H1 (cell line): Measurements from ENCODE around the gene FUT2. TPM values are rescaled to one million over a fixed set of nuclear protein-coding genes. Genes with fewer than 3 reads are reported as not detected.

Experiments
- CTCF ChIA-PET: fragments of 300-600 bp; sonication (Branson Sonifier 250); formaldehyde crosslinking; loops from one replicate; lab custom pipeline; 2021; ENCODE audit not compliant: partially characterized antibody; lab: Charles Lee
- POLR2A ChIA-PET: fragments of 300-600 bp; sonication (Branson Sonifier 250); formaldehyde crosslinking; loops from one replicate; lab custom pipeline; 2021; ENCODE audit warnings: inconsistent platforms; ENCODE audit not compliant: partially characterized antibody; lab: Charles Lee
- DNase-seq, 2 experiments: peaks; one replicate each; pipeline versions ENCODE4 v3.0.0 to v3.0.0-alpha.2; 2010 to 2022; ENCODE audit warnings: low spot score in 2 of 2, low read depth in 1 of 2, mixed read lengths in 1 of 2
- FAIRE-seq: peaks from 2 replicates; lab custom pipeline; 2011; peaks lifted over from hg19 to GRCh38; lab: Jason Lieb, UNC
- H2AFZ ChIP-seq: 2 replicates; pipeline ENCODE4 v1.8.1; 2012; ENCODE audit warnings: low read length, inconsistent platforms
- H2AK5ac ChIP-seq: 2 replicates; pipeline ENCODE4 v1.6.1; 2013; ENCODE audit warnings: low read depth, low read length
- H2BK120ac ChIP-seq: replicated peaks from 2 replicates; pipeline ENCODE3; 2013; ENCODE audit warnings: low read depth, low read length, inconsistent platforms
- H2BK12ac ChIP-seq: 2 replicates; pipeline ENCODE4 v1.6.1; 2013; ENCODE audit warnings: low read depth, low read length
- H2BK15ac ChIP-seq: 2 replicates; pipeline ENCODE4 v1.6.1; 2013; ENCODE audit warnings: low read length
- H2BK20ac ChIP-seq: 2 replicates; pipeline ENCODE4 v1.6.1; 2013; ENCODE audit warnings: low read length
- H2BK5ac ChIP-seq: 2 replicates; pipeline ENCODE4 v1.6.1; 2013; ENCODE audit warnings: low read depth, low read length
- H3K14ac ChIP-seq: 2 replicates; pipeline ENCODE4 v1.6.1; 2013; ENCODE audit warnings: inconsistent platforms; ENCODE audit not compliant: insufficient read length
- H3K18ac ChIP-seq: 2 replicates; pipeline ENCODE4 v1.6.1; 2013; ENCODE audit warnings: low read length; ENCODE audit errors: extremely low read depth
- H3K23ac ChIP-seq: 2 replicates; pipeline ENCODE4 v1.6.1; 2013; ENCODE audit warnings: inconsistent platforms; ENCODE audit not compliant: insufficient read length
- H3K23me2 ChIP-seq: 2 replicates; pipeline ENCODE4 v1.6.1; 2013; ENCODE audit warnings: low read depth, low read length
- H3K27ac ChIP-seq: 2 replicates; pipeline ENCODE4 v1.6.1; 2011; ENCODE audit warnings: low read depth, low read length, inconsistent platforms
- H3K27me3 ChIP-seq, 4 experiments: replicated peaks in 1 of 4; 1 replicate in 1 of 4; 2 replicates in 3 of 4; pipeline versions ENCODE4 v1.6.1 to v1.8.1; 2011 to 2013; ENCODE audit warnings: low read length in 3 of 4, mild to moderate bottlenecking in 3 of 4, inconsistent platforms in 2 of 4, mixed read lengths in 2 of 4, moderate library complexity in 1 of 4; ENCODE audit not compliant: control insufficient read depth in 3 of 4, insufficient read depth in 3 of 4; ENCODE audit errors: extremely low read depth in 1 of 4
- H3K36me3 ChIP-seq, 4 experiments: 2 replicates each; pipeline versions ENCODE4 v1.6.1 to v1.8.1; 2011 to 2013; ENCODE audit warnings: mild to moderate bottlenecking in 4 of 4, low read length in 3 of 4, moderate library complexity in 2 of 4, control low read depth in 1 of 4, inconsistent platforms in 1 of 4; ENCODE audit not compliant: insufficient read depth in 4 of 4, control insufficient read depth in 2 of 4
- H3K4ac ChIP-seq: replicated peaks from 2 replicates; pipeline ENCODE3; 2013; ENCODE audit warnings: low read length, low read depth, mixed read lengths, inconsistent platforms; ENCODE audit not compliant: insufficient read length
- H3K4me1 ChIP-seq, 4 experiments: replicated peaks in 1 of 4; 1 replicate in 1 of 4; 2 replicates in 3 of 4; pipeline versions ENCODE4 v1.6.1 to v1.8.1; 2011 to 2013; ENCODE audit warnings: low read length in 3 of 4, inconsistent platforms in 2 of 4, mixed read lengths in 1 of 4; ENCODE audit not compliant: insufficient read depth in 4 of 4, control insufficient read depth in 3 of 4
- H3K4me2 ChIP-seq, 2 experiments: 2 replicates each; pipeline versions ENCODE4 v1.6.1 to v1.8.1; 2011 to 2013; ENCODE audit warnings: low read depth in 2 of 2, low read length in 2 of 2, control low read depth in 1 of 2, inconsistent platforms in 1 of 2, mild to moderate bottlenecking in 1 of 2; ENCODE audit not compliant: insufficient read depth in 1 of 2
- H3K4me3 ChIP-seq, 4 experiments: fragments of 200-600, 300-600 bp in 1 of 4; sonication (generic), shearing (Covaris generic), sonication (Bioruptor Twin) in 1 of 4; 2 replicates each; pipeline versions ENCODE4 v1.5.1 to v1.8.1; 2011 to 2016; ENCODE audit warnings: low read length in 4 of 4, low read depth in 3 of 4, control low read depth in 2 of 4, inconsistent platforms in 2 of 4, mild to moderate bottlenecking in 2 of 4, mixed read lengths in 1 of 4, moderate library complexity in 1 of 4; ENCODE audit not compliant: insufficient read depth in 2 of 4; ENCODE audit errors: extremely low read depth in 1 of 4
- H3K56ac ChIP-seq: replicated peaks from 2 replicates; pipeline ENCODE3; 2013; ENCODE audit warnings: low read depth, mild to moderate bottlenecking, mixed read lengths, low read length, inconsistent platforms; ENCODE audit not compliant: insufficient read length
- H3K79me1 ChIP-seq: 2 replicates; pipeline ENCODE4 v1.6.1; 2013; ENCODE audit warnings: low read depth, low read length, control low read depth
- H3K79me2 ChIP-seq, 2 experiments: 2 replicates each; pipeline versions ENCODE4 v1.6.1 to v1.8.1; 2012 to 2013; ENCODE audit warnings: low read length in 2 of 2, mild to moderate bottlenecking in 2 of 2, inconsistent platforms in 1 of 2; ENCODE audit not compliant: insufficient read depth in 2 of 2, control insufficient read depth in 1 of 2
- H3K9ac ChIP-seq, 4 experiments: replicated peaks in 1 of 4; 1 replicate in 1 of 4; 2 replicates in 3 of 4; pipeline versions ENCODE4 v1.6.1 to v1.8.1; 2011 to 2013; ENCODE audit warnings: low read depth in 3 of 4, low read length in 3 of 4, control low read depth in 2 of 4, mild to moderate bottlenecking in 2 of 4, moderate library complexity in 2 of 4, inconsistent platforms in 1 of 4; ENCODE audit errors: extremely low read depth in 1 of 4
- H3K9me3 ChIP-seq, 2 experiments: 2 replicates each; pipeline versions ENCODE4 v1.6.1 to v1.8.1; 2012 to 2013; ENCODE audit warnings: mild to moderate bottlenecking in 2 of 2, moderate library complexity in 2 of 2, control low read depth in 1 of 2, inconsistent platforms in 1 of 2, low read depth in 1 of 2, low read length in 1 of 2, mixed read lengths in 1 of 2; ENCODE audit not compliant: insufficient read depth in 2 of 2
- H4K20me1 ChIP-seq, 2 experiments: replicated peaks in 1 of 2; 2 replicates each; pipeline versions ENCODE3 to v1.8.1; 2011 to 2013; ENCODE audit warnings: inconsistent platforms in 2 of 2, low read length in 2 of 2, mild to moderate bottlenecking in 1 of 2; ENCODE audit not compliant: insufficient read depth in 2 of 2, control insufficient read depth in 1 of 2
- H4K5ac ChIP-seq: 2 replicates; pipeline ENCODE4 v1.6.1; 2013; ENCODE audit warnings: low read length, low read depth, mixed read lengths, inconsistent platforms; ENCODE audit not compliant: insufficient read length
- H4K8ac ChIP-seq: 2 replicates; pipeline ENCODE4 v1.8.0; 2013; ENCODE audit warnings: mild to moderate bottlenecking, moderate library complexity, low read length, inconsistent platforms; ENCODE audit not compliant: insufficient read depth; ENCODE audit errors: extremely low read depth
- H4K91ac ChIP-seq: replicated peaks from 2 replicates; pipeline ENCODE3; 2013; ENCODE audit warnings: low read length, mixed read lengths, inconsistent platforms; ENCODE audit not compliant: insufficient read length
- BRCA1 ChIP-seq: IDR thresholded peaks from 2 replicates; pipeline ENCODE4 v1.6.1; 2012; ENCODE audit warnings: low read depth, low read length, improper control_type of control experiment
- CEBPB ChIP-seq: IDR thresholded peaks from 2 replicates; pipeline ENCODE4 v1.6.1; 2012; ENCODE audit warnings: low read depth, low read length
- CHD1 ChIP-seq: IDR thresholded peaks from 2 replicates; pipeline ENCODE4 v1.6.1; 2012; ENCODE audit warnings: low read depth, low read length, improper control_type of control experiment
- HDAC2 ChIP-seq, 2 experiments: fragments of 300-600 bp in 1 of 2; sonication (generic) in 1 of 2; IDR thresholded peaks; 2 replicates each; pipeline ENCODE4 v1.6.1; 2011 to 2012; ENCODE audit warnings: low read depth in 2 of 2, low read length in 2 of 2, mild to moderate bottlenecking in 2 of 2, moderate library complexity in 2 of 2, borderline replicate concordance in 1 of 2, inconsistent platforms in 1 of 2
- SAP30 ChIP-seq: fragments of 300-600 bp; sonication (generic); IDR thresholded peaks from 2 replicates; pipeline ENCODE4 v1.7.1; 2012; ENCODE audit warnings: low read length, moderate library complexity, mild to moderate bottlenecking, inconsistent platforms; ENCODE audit not compliant: insufficient read depth, insufficient replicate concordance
- SRF ChIP-seq: IDR thresholded peaks from 2 replicates; pipeline ENCODE4 v1.6.1; 2011; ENCODE audit warnings: mild to moderate bottlenecking, low read depth, low read length, moderate library complexity
- WGBS, 2 experiments: shearing (Covaris generic) in 1 of 2; methylation state at CpG; one replicate each; pipeline versions ENCODE4 v1.1.6 to v1.1.7; 2013 to 2015; ENCODE audit warnings: low lambda C conversion rate in 2 of 2, mixed read lengths in 2 of 2, inconsistent platforms in 1 of 2, low coverage in 1 of 2, missing lambda C conversion rate in 1 of 2; ENCODE audit not compliant: insufficient replicate concordance in 2 of 2, insufficient coverage in 1 of 2, insufficient read length in 1 of 2; ENCODE audit errors: extremely low coverage in 1 of 2, missing lambda C conversion rate in 1 of 2; 5-methylcytosine and 5-hydroxymethylcytosine counted together
- polyA plus RNA-seq, 7 experiments: library from polyadenylated mRNA; depleted of rRNA in 3 of 7; stranded (reverse) in 5 of 7; unstranded in 2 of 7; fragments of >200 nt in 5 of 7; fragments of 200-250 nt in 2 of 7; gene quantifications; 1 replicate in 5 of 7; 2 replicates in 1 of 7; 4 replicates in 1 of 7; pipeline versions ENCODE4 v1.2.1 to v1.2.3, GENCODE V29; 2011 to 2013; ENCODE audit warnings: missing spikeins in 2 of 7, mixed read lengths in 2 of 7
- total RNA-seq: library from RNA; stranded (reverse); fragmentation: NEBNext Ultra II Directional; extraction: Animal tissue kit (Norgen Biotek cat#: 25700); gene quantifications from 2 replicates; pipeline ENCODE4 v1.2.1, GENCODE V29; 2021

Gene FUT2
- total and polyA plus RNA-seq, 2 of the 8 experiments (the other 6 are each of a cell fraction or from before 2014, with no cell fraction given) = 5.0 to 5.6 TPM

DNA sequence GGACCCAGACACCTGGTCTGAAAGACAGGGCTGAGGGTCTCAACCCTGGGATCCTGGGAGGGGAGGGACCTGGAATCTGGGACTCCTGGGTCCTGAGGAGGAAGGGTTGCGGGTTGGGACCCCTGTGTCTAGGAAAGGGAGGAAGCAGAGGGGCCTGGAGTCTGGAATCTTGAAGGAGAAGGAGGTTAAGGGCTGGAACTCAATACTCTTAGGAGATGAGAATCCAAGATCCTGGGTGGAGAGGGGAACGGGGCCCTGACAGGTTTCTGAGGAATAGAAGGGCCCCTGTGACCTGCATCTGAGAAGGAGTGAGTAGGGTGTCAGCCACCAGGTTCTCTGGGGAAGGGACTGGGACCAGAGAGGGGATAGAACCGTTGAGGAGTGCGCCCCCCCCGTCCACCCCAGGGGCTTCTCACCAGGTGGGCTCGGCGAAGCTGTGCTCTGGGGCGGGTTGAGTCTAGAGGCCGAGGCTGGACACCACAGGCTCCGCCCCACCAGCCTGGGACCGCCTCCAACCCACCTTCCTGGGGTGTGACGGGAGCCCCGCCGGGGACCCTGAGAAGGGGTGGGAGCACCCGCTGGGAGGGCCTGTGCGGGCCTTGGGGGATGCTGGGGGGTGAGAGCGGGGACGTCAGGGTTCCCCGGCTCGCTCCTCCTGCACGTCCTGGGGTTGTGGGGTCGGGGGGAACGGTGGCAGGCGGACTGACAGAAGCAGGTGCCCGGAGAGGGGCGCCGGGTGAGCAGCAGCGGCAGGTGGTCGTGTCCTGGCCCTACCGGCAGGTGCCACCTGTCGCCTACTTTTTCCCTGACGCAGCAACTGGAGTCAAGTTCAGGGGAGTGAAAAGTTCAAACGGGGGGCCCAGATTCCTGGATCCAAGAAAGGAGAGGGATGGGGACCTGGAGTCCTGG is 23.7 kb downstream of the FUT2 start, which contains the start of gene MAMSTR:
MAMSTR (minus strand) TSS at position 463 of the 909 bp plus-strand sequence. CDS start 694 bp downstream, outside the sequence.
- FAIRE-seq (no peak), DNase-seq (peak in 1 of 2 experiments; percentile 57)
- Histone ChIP-seq H3K4ac (peak within 1 kb of the TSS; percentile 83), H3K36me3 (no peaks in the 10 kb centered on the region), H2BK120ac (no peak within 1 kb of the TSS), H3K4me3 (peak within 1 kb of the TSS; percentile 59 to 96 (median 84); a peak in 5 of 8 replicates), H4K91ac (peak within 1 kb of the TSS; percentile 91), H3K9me3 (no peaks in the 10 kb centered on the region), H3K79me2 (no peaks in the 10 kb centered on the region), H4K8ac (peak within 1 kb of the TSS; percentile 77), H2BK5ac (peak within 1 kb of the TSS; percentile 66), H3K27me3 (no peaks in the 10 kb centered on the region), H3K4me1 (peaks cover 0 to 28% (median 12%) of the 10 kb centered on the region in 4 experiments; a peak in 6 of 7 replicates), H2BK12ac (peak within 1 kb of the TSS; percentile 60; the same call in 1 of the 2 replicates), H3K79me1 (no peaks in the 10 kb centered on the region), H3K9ac (no peak within 1 kb of the TSS), H3K23me2 (peaks cover 11% of the 10 kb centered on the region; the same call in 1 of the 2 replicates), H3K4me2 (peak within 1 kb of the TSS; percentile 32 to 68), H2BK20ac (no peak within 1 kb of the TSS), H4K20me1 (no peaks in the 10 kb centered on the region), H3K56ac (peak within 1 kb of the TSS; percentile 44), H2AK5ac (peak within 1 kb of the TSS; percentile 65; the same call in 1 of the 2 replicates), H3K23ac (no peak within 1 kb of the TSS), H3K18ac (no peak within 1 kb of the TSS; the same call in 1 of the 2 replicates), H3K27ac (no peak within 1 kb of the TSS), H2BK15ac (peak within 1 kb of the TSS; percentile 92), H3K14ac (no peak within 1 kb of the TSS), H2AFZ (no peak within 1 kb of the TSS), H4K5ac (peak within 1 kb of the TSS; percentile 17)
- WGBS, 2 experiments = 85% methylated on average over 14 of the region's 33 CpGs; no CpG with 5 or more reads in 1 of the 2 experiments
- TF ChIP-seq SRF = no peak
- no peak for TF ChIP-seq CHD1
- no peak for TF ChIP-seq SAP30
- TF ChIP-seq CEBPB = no peak
- no peak for TF ChIP-seq BRCA1
- TF ChIP-seq HDAC2 (IDR thresholded peaks at IDR 0.05; ENCODE audit: borderline replicate concordance in 1 of 2, low read depth in 2 of 2, low read length in 2 of 2) = no peak
- CTCF ChIA-PET = interaction anchor here (0.7 to 1.2 kb wide), 5 partner anchors 7 to 528 kb away, joined by 3 to 4 read pairs (median 3); no protein-coding TSS in a partner anchor
- POLR2A ChIA-PET = interaction anchor here (0.6 to 1.8 kb wide), 7 partner anchors 9 to 74 kb away, joined by 3 to 9 read pairs (median 5); partner anchors contain the start of gene FUT2
